GM18520 (cell line): ENCODE data around the gene ZNF112.
"Not testable (repeated sequence)": the region's sequence is repeated elsewhere in the genome, so short reads cannot be mapped to it uniquely, and the experiment has no call there.

ENCODE experiments used
- ATAC-seq: cut with Tn5 transposase; IDR thresholded peaks from one replicate; pipeline ENCODE4 v1.9.1; 2021; ENCODE audit not compliant: unreplicated experiment

Gene ZNF112

GRCh38 chr19:44356383-44357111 lies at the start of gene ZNF112:
Gene ZNF112 (minus strand): TSS chr19:44356680. CDS start chr19:44340539, 16,141 bp downstream.
- no peak for ATAC-seq

- no peak for ATAC-seq
Observed at GRCh38 chr19:44401139-44402115, 44.9 kb upstream of the ZNF112 start, which contains the start of gene ZNF285. Gene ZNF285 (minus strand): TSS chr19:44401608. CDS start chr19:44397213, 4,395 bp downstream.

GRCh38 chr19:44389268-44389667 lies 32.8 kb upstream of the ZNF112 start:
- not testable (repeated sequence) for ATAC-seq

GRCh38 chr19:44374789-44375188 lies 18.3 kb upstream of the ZNF112 start:
- ATAC-seq: no peak

GRCh38 chr19:44371815-44372480 lies 15.5 kb upstream of the ZNF112 start:
- ATAC-seq: no peak

- ATAC-seq: no peak
Observed at GRCh38 chr19:44367024-44367423, 10.5 kb upstream of the ZNF112 start.

- ATAC-seq: no peak
Observed at GRCh38 chr19:44346556-44346955, 9.9 kb downstream of the ZNF112 start.

- ATAC-seq: no peak
Observed at GRCh38 chr19:44345959-44346358, 10.5 kb downstream of the ZNF112 start.

- ATAC-seq: no peak
Observed at GRCh38 chr19:44344255-44344654, 12.2 kb downstream of the ZNF112 start.

- no peak for ATAC-seq
Observed at GRCh38 chr19:44341794-44342193, 14.7 kb downstream of the ZNF112 start.

GRCh38 chr19:44334639-44335038 lies 21.8 kb downstream of the ZNF112 start:
- not testable (repeated sequence) for ATAC-seq

GRCh38 chr19:44332145-44332544 lies 24.3 kb downstream of the ZNF112 start:
- ATAC-seq: no peak

- ATAC-seq: no peak
Observed at GRCh38 chr19:44315883-44316282, 40.6 kb downstream of the ZNF112 start.

- no peak for ATAC-seq
Observed at GRCh38 chr19:44313231-44313630, 43.2 kb downstream of the ZNF112 start.

GRCh38 chr19:44308011-44308410 lies 48.5 kb downstream of the ZNF112 start:
- ATAC-seq: no peak

- no peak for ATAC-seq
Observed at GRCh38 chr19:44306283-44306682, 50.2 kb downstream of the ZNF112 start.

GRCh38 chr19:44305457-44305856 lies 51.0 kb downstream of the ZNF112 start:
- no peak for ATAC-seq

GRCh38 chr19:44304659-44305193 lies 51.8 kb downstream of the ZNF112 start, which contains the start of gene ZNF235:
Gene ZNF235 (minus strand): TSS chr19:44305025. CDS start chr19:44303404, 1,621 bp downstream.
- ATAC-seq: peak; percentile 67

- no peak for ATAC-seq
Observed at GRCh38 chr19:44303976-44304568, 52.4 kb downstream of the ZNF112 start.

GRCh38 chr19:44303320-44303719 lies 53.2 kb downstream of the ZNF112 start:
- ATAC-seq: no peak
